AG04450 (cell line): ENCODE results near the gene AQP5. TPM values are rescaled to one million over a fixed set of nuclear protein-coding genes. Genes with fewer than 3 reads are reported as not detected.

Experiments used
- CTCF ChIA-PET: fragments of 300-600, 350-600 bp; formaldehyde crosslinking; extraction: SDS; loops from one replicate; lab custom pipeline; 2022; ENCODE audit warnings: antibody characterized with exemption, inconsistent platforms; lab: Charles Lee
- POLR2A ChIA-PET: fragments of 350-600 bp; formaldehyde crosslinking; extraction: SDS; loops from one replicate; lab custom pipeline; 2021; ENCODE audit warnings: antibody characterized with exemption, inconsistent platforms; lab: Yijun Ruan, JAX
- DNase-seq: peaks from one replicate; pipeline ENCODE4 v3.0.0-alpha.2; 2011; ENCODE audit warnings: low read depth, low spot score
- H3K27ac ChIP-seq: one replicate; pipeline ENCODE4 v1.5.1; 2012; ENCODE audit warnings: low read depth, low read length, control low read depth
- H3K27me3 ChIP-seq: one replicate; pipeline ENCODE4 v1.6.0; 2012; ENCODE audit warnings: low read length; ENCODE audit not compliant: control insufficient read depth, insufficient read depth
- H3K4me3 ChIP-seq: 2 replicates; pipeline ENCODE4 v1.5.1; 2011; ENCODE audit warnings: mild to moderate bottlenecking, low read depth, low read length, control low read depth
- H3K9me3 ChIP-seq: 2 replicates; pipeline ENCODE4 v1.5.1; 2012; ENCODE audit warnings: low read length; ENCODE audit not compliant: control insufficient read depth, insufficient read depth
- CTCF ChIP-seq: IDR thresholded peaks from 2 replicates; pipeline ENCODE4 v1.5.1; 2011; ENCODE audit warnings: low read depth, low read length, control low read depth, inconsistent platforms
- polyA plus RNA-seq: library from polyadenylated mRNA; depleted of rRNA; stranded (reverse); fragments of >200 nt; gene quantifications from 2 replicates; pipeline ENCODE4 v1.2.3, GENCODE V29; 2011

Gene AQP5
- polyA plus RNA-seq, 1 experiment: not detected

GRCh38 chr12:49964849-49965624 lies 3.4 kb downstream of the AQP5 start:
- no peak for TF ChIP-seq CTCF
- no peak overlapping the region for H3K4me3 ChIP-seq
- no peak overlapping the region for H3K27ac ChIP-seq
- DNase-seq: no peak
- H3K27me3 ChIP-seq: peaks cover 76% of the 10 kb centered on the region
- CTCF ChIA-PET: interaction anchor here (0.7 to 11.1 kb wide), 9 partner anchors 16 to 105 kb away, joined by 3 to 290 read pairs (median 24); partner anchors contain the start of gene ASIC1
- H3K9me3 ChIP-seq: no peaks in the 10 kb centered on the region; the same call in 1 of the 2 replicates
- POLR2A ChIA-PET: no interaction called here

GRCh38 chr12:49965836-49966235 lies 4.2 kb downstream of the AQP5 start:
- POLR2A ChIA-PET: no interaction called here
- TF ChIP-seq CTCF: no peak
- Histone ChIP-seq H3K4me3 (no peak overlapping the region), H3K27me3 (peaks cover 76% of the 10 kb centered on the region), H3K27ac (no peak overlapping the region), H3K9me3 (no peaks in the 10 kb centered on the region; the same call in 1 of the 2 replicates)
- no peak for DNase-seq
- CTCF ChIA-PET: interaction anchor here (0.6 to 11.1 kb wide), 22 partner anchors 8 to 1104 kb away, joined by 3 to 290 read pairs (median 8); partner anchors contain the start of genes ASIC1 and SMARCD1

GRCh38 chr12:49966511-49967041 lies 4.9 kb downstream of the AQP5 start:
- TF ChIP-seq CTCF: no peak
- POLR2A ChIA-PET: interaction anchor here (0.6 kb wide), 1 partner anchor 59 kb away, joined by 4 read pairs; no protein-coding TSS in a partner anchor

GRCh38 chr12:49967042-49967776 lies 5.5 kb downstream of the AQP5 start:
- peak; percentile 48 for DNase-seq
- peak overlapping the region; percentile 54 for H3K4me3 ChIP-seq
- peaks cover 76% of the 10 kb centered on the region for H3K27me3 ChIP-seq
- POLR2A ChIA-PET: interaction anchor here (0.6 to 1.3 kb wide), 2 partner anchors 59 to 103 kb away, joined by 4 read pairs; no protein-coding TSS in a partner anchor
- H3K27ac ChIP-seq: no peak overlapping the region
- peak; percentile 81 for TF ChIP-seq CTCF
- CTCF ChIA-PET: interaction anchor here (0.5 to 11.1 kb wide), 46 partner anchors 9 to 246 kb away, joined by 3 to 290 read pairs (median 5); partner anchors contain the start of genes ASIC1, GPD1, RACGAP1 and SMARCD1
- H3K9me3 ChIP-seq: no peaks in the 10 kb centered on the region

More at GRCh38 chr12:49966511-49967041, 4.9 kb downstream of the AQP5 start:
- DNase-seq: no peak
- CTCF ChIA-PET: interaction anchor here (0.6 to 11.1 kb wide), 42 partner anchors 8 to 1103 kb away, joined by 3 to 290 read pairs (median 5); partner anchors contain the start of genes ASIC1, GPD1, RACGAP1 and SMARCD1
- Histone ChIP-seq H3K27me3 (peaks cover 75% of the 10 kb centered on the region), H3K27ac (no peak overlapping the region), H3K9me3 (no peaks in the 10 kb centered on the region; the same call in 1 of the 2 replicates), H3K4me3 (no peak overlapping the region)
